ENCODE data around the gene PLCG2. TPM values are rescaled to one million over a fixed set of nuclear protein-coding genes. Genes with fewer than 3 reads are reported as not detected.
A peak's percentile ranks its signal among the peaks of the same experiment; 100 is the strongest.
"Not testable (repeated sequence)": the region's sequence is repeated elsewhere in the genome, so short reads cannot be mapped to it uniquely, and the experiment has no call there.

The PLCG2 gene
- polyA plus RNA-seq, 2 of the 4 experiments (the other 2 are of a cell fraction): 2.8 to 6.0 TPM

- 100% methylated on average over 1 of the region's 1 CpG for WGBS (ENCODE audit: missing lambda C conversion rate)
- DNase-seq (ENCODE audit: low read depth in 1 of 2, low spot score in 1 of 2): no peak
- no peak for FAIRE-seq
- TF ChIP-seq ZFP36 (IDR thresholded peaks at IDR 0.05; ENCODE audit: borderline replicate concordance, partially characterized antibody) (peak; percentile 56), HOXB13 (CRISPR knock-in tag; IDR thresholded peaks at IDR 0.05; ENCODE audit: low read depth) (no peak), ZSCAN20 (CRISPR knock-in tag; IDR thresholded peaks at IDR 0.05) (no peak), CEBPB (IDR thresholded peaks at IDR 0.05) (no peak), JUNB (IDR thresholded peaks at IDR 0.05) (no peak)
- H3K27ac ChIP-seq: no peak overlapping the region
- CTCF ChIA-PET: interaction anchor here (0.6 to 1.6 kb wide), 5 partner anchors 17 to 1716 kb away, joined by 3 to 6 read pairs (median 3); partner anchors contain the start of gene ATMIN
- peaks cover 2% of the 10 kb centered on the region; the same call in 1 of the 3 replicates for H3K9me3 ChIP-seq
- ATAC-seq: no peak
- H3K4me3 ChIP-seq: no peak overlapping the region
- H3K4me2 ChIP-seq: no peak overlapping the region
- peaks cover 14% of the 10 kb centered on the region; the same call in 2 of the 3 replicates for H3K4me1 ChIP-seq
- POLR2A ChIA-PET: no interaction called here
Measured at GRCh38 chr16:81754858-81755257, 24.2 kb upstream of the PLCG2 start.

- ATAC-seq (peak in 1 of 2 experiments; percentile 18; a peak in 1 of 6 replicates), DNase-seq (ENCODE audit: low read depth in 1 of 2, low spot score in 1 of 2) (no peak), FAIRE-seq (no peak)
- peak overlapping the region in 1 of 2 experiments; percentile 20; a peak in 2 of 6 replicates for H3K27ac ChIP-seq
- CTCF ChIA-PET: interaction anchor here (1.4 to 1.6 kb wide), 2 partner anchors 18 to 118 kb away, joined by 3 read pairs; no protein-coding TSS in a partner anchor
- H3K4me2 ChIP-seq: no peak overlapping the region
- H3K9me3 ChIP-seq: peaks cover 2% of the 10 kb centered on the region; the same call in 1 of the 3 replicates
- TF ChIP-seq CBX2 (IDR thresholded peaks at IDR 0.05; ENCODE audit: borderline replicate concordance, low read depth): no peak
- no peak overlapping the region for H3K4me3 ChIP-seq
- peaks cover 14% of the 10 kb centered on the region; the same call in 2 of the 3 replicates for H3K4me1 ChIP-seq
- POLR2A ChIA-PET: no interaction called here
- WGBS (ENCODE audit: missing lambda C conversion rate): 92% methylated on average over 13 of the region's 13 CpGs
Measured at GRCh38 chr16:81755915-81756614, 23.0 kb upstream of the PLCG2 start.

- no peak overlapping the region for H3K4me2 ChIP-seq
- peaks cover 14% of the 10 kb centered on the region; the same call in 2 of the 3 replicates for H3K4me1 ChIP-seq
- H3K9me3 ChIP-seq: peaks cover 2% of the 10 kb centered on the region; the same call in 1 of the 3 replicates
- H3K27ac ChIP-seq: peak overlapping the region in 1 of 2 experiments; percentile 20; a peak in 3 of 6 replicates
- ATAC-seq: peak; percentile 9 to 26; a peak in 1 of 6 replicates
- FAIRE-seq: no peak
- DNase-seq (ENCODE audit: low read depth in 1 of 2, low spot score in 1 of 2): no peak
- no peak overlapping the region for H3K4me3 ChIP-seq
- WGBS (ENCODE audit: missing lambda C conversion rate): 85% methylated on average over 9 of the region's 9 CpGs
- CTCF ChIA-PET: interaction anchor here (0.8 to 1.4 kb wide), 2 partner anchors 17 to 117 kb away, joined by 3 read pairs; no protein-coding TSS in a partner anchor
- TF ChIP-seq CBX2 (IDR thresholded peaks at IDR 0.05; ENCODE audit: borderline replicate concordance, low read depth): no peak
- TF ChIP-seq RCOR1 (IDR thresholded peaks at IDR 0.05; ENCODE audit: low read depth, low read length): no peak
- no peak for TF ChIP-seq EHMT2 (IDR thresholded peaks at IDR 0.05; ENCODE audit: low read depth)
- no peak for TF ChIP-seq HOXA7 (CRISPR knock-in tag; IDR thresholded peaks at IDR 0.05)
- no peak for TF ChIP-seq HMGXB4 (CRISPR knock-in tag; IDR thresholded peaks at IDR 0.05; ENCODE audit: borderline replicate concordance)
- TF ChIP-seq, protein P1, sequence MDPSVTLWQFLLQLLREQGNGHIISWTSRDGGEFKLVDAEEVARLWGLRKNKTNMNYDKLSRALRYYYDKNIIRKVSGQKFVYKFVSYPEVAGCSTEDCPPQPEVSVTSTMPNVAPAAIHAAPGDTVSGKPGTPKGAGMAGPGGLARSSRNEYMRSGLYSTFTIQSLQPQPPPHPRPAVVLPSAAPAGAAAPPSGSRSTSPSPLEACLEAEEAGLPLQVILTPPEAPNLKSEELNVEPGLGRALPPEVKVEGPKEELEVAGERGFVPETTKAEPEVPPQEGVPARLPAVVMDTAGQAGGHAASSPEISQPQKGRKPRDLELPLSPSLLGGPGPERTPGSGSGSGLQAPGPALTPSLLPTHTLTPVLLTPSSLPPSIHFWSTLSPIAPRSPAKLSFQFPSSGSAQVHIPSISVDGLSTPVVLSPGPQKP (IDR thresholded peaks at IDR 0.05; ENCODE audit: low read depth, low read length): no peak
- peak; percentile 3 for TF ChIP-seq MAFK (IDR thresholded peaks at IDR 0.05; ENCODE audit: partially characterized antibody)
- POLR2A ChIA-PET: no interaction called here
Measured at GRCh38 chr16:81756615-81757356, 22.3 kb upstream of the PLCG2 start.

- peak overlapping the region; percentile 34 to 71; a peak in 4 of 6 replicates for H3K27ac ChIP-seq
- POLR2A ChIA-PET: no interaction called here
- FAIRE-seq (no peak), ATAC-seq (peak in 1 of 2 experiments; percentile 78; a peak in 3 of 6 replicates), DNase-seq (ENCODE audit: low read depth in 1 of 2, low spot score in 1 of 2) (peak in 1 of 2 experiments; percentile 85)
- H3K4me1 ChIP-seq: peaks cover 14% of the 10 kb centered on the region; the same call in 2 of the 3 replicates
- no peak overlapping the region for H3K4me3 ChIP-seq
- H3K4me2 ChIP-seq: peak overlapping the region; percentile 0; the same call in 1 of the 3 replicates
- peaks cover 2% of the 10 kb centered on the region; the same call in 1 of the 3 replicates for H3K9me3 ChIP-seq
- CTCF ChIA-PET: no interaction called here
- peak; percentile 42; the same call in 1 of the 2 replicates for TF ChIP-seq NFE2L2 (conservative IDR thresholded peaks at IDR 0.05; ENCODE audit: low read length)
- TF ChIP-seq JUNB (IDR thresholded peaks at IDR 0.05): peak; percentile 25; the same call in 1 of the 2 replicates
- TF ChIP-seq HDAC2 (IDR thresholded peaks at IDR 0.05): no peak
- TF ChIP-seq FOSL2 (IDR thresholded peaks at IDR 0.05): no peak
- peak; percentile 79 for TF ChIP-seq FOSL2 (CRISPR knock-in tag; IDR thresholded peaks at IDR 0.05)
- peak; percentile 91 for TF ChIP-seq MAFK (IDR thresholded peaks at IDR 0.05; ENCODE audit: partially characterized antibody)
- TF ChIP-seq MAX (IDR thresholded peaks at IDR 0.05): no peak; the same call in 1 of the 2 replicates
- 0 out of 2 replicates have a peak, but pooled peaks have one; percentile 27 for TF ChIP-seq RARB (CRISPR knock-in tag; IDR thresholded peaks at IDR 0.05)
- WGBS (ENCODE audit: missing lambda C conversion rate): 0% methylated on average over 2 of the region's 2 CpGs
Measured at GRCh38 chr16:81758376-81758775, 20.7 kb upstream of the PLCG2 start.

- H3K9me3 ChIP-seq; FAIRE-seq; H3K27ac ChIP-seq; DNase-seq (ENCODE audit: low read depth in 1 of 2, low spot score in 1 of 2); POLR2A ChIA-PET; CTCF ChIA-PET; H3K4me3 ChIP-seq; H3K4me2 ChIP-seq; ATAC-seq: not testable (repeated sequence)
- WGBS (ENCODE audit: missing lambda C conversion rate): 63% methylated on average over 4 of the region's 4 CpGs
- peaks cover 14% of the 10 kb centered on the region; the same call in 2 of the 3 replicates for H3K4me1 ChIP-seq
Measured at GRCh38 chr16:81762322-81762721, 16.8 kb upstream of the PLCG2 start.
